Motor neuron (in vitro differentiated cells): ENCODE data around the gene DNAJB6. TPM values are rescaled to one million over a fixed set of nuclear protein-coding genes. Genes with fewer than 3 reads are reported as not detected.
A peak's percentile ranks its signal among the peaks of the same experiment; 100 is the strongest.

ENCODE experiments used
- ATAC-seq, 8 experiments: fragments of 200-7000 bp; cut with Tn5 transposase; replicated peaks in 6 of 8; 2 replicates each; pipeline ENCODE4 v1.8.0; 2021; ENCODE audit warnings: mild to moderate bottlenecking in 8 of 8, moderate library complexity in 8 of 8
- H3K27ac ChIP-seq, 2 donors: fragments of 250-450 bp; sonication (Bioruptor Pico); 2 replicates each; pipeline ENCODE4 v1.9.0; 2021; ENCODE audit warnings: antibody characterized with exemption in 2 of 2, mild to moderate bottlenecking in 2 of 2, moderate library complexity in 1 of 2
- H3K4me1 ChIP-seq, 2 donors: fragments of 250-450 bp; sonication (Bioruptor Pico); replicated peaks in 1 of 2; 2 replicates each; pipeline ENCODE4 v1.6.1; 2021; ENCODE audit warnings: antibody characterized with exemption in 2 of 2, mild to moderate bottlenecking in 2 of 2, moderate library complexity in 1 of 2
- H3K4me3 ChIP-seq, 5 donors: fragments of 250-450 bp; sonication (Bioruptor Pico); 2 replicates each; pipeline ENCODE4 v1.9.0; 2021; ENCODE audit warnings: antibody characterized with exemption in 5 of 5, mild to moderate bottlenecking in 5 of 5, moderate library complexity in 4 of 5
- WGBS, 10 experiments: fragments of 450-650 bp; shearing (Covaris generic); methylation state at CpG; one replicate each; pipeline ENCODE4 v1.0.0; 2022; 5-methylcytosine and 5-hydroxymethylcytosine counted together
- in situ Hi-C, 9 experiments: fragments of 400-800 bp; cut with MboI; loops; one replicate each; pipeline ENCODE4 v1.15.0; 2021; ENCODE audit warnings: low sequenced_read_pairs in 9 of 9, low pct_unique_long_range_greater_than_20kb in 2 of 9; ENCODE audit not compliant: unreplicated experiment in 9 of 9
- total RNA-seq, 8 experiments: library from RNA; unstranded; fragments of 300-600 nt; gene quantifications; 2 replicates each; pipeline versions ENCODE4 v1.2.3 to v1.2.4, GENCODE V29; 2022

Gene DNAJB6
- 100 to 1,000 TPM in 5 of 8 experiments, 10 to 100 TPM in 3; 74.7 to 138 (median 109) TPM for total RNA-seq

- Histone ChIP-seq H3K27ac (peak within 1 kb of the TSS; percentile 95 to 96), H3K4me1 (peaks cover 13 to 23% of the 10 kb centered on the region in 2 donors), H3K4me3 (peak within 1 kb of the TSS; percentile 59 to 96 (median 92))
- 0 to 8% (median 0%) methylated on average over 1 to 32 of the region's 114 CpGs; no CpG with 5 or more reads in 5 of the 10 experiments for WGBS, 10 experiments
- in situ Hi-C loops: no loop called here
- ATAC-seq: peak; percentile 72 to 87 (median 80)
These were observed at the start of gene DNAJB6 for GRCh38 chr7:157336383-157337315. TSS of gene DNAJB6 (plus strand) at chr7:157337004. CDS start at chr7:157358573, 21,569 bp downstream.

- in situ Hi-C loops: no loop called here
These were observed 45.3 kb upstream of the DNAJB6 start for GRCh38 chr7:157291404-157292080.

DNA sequence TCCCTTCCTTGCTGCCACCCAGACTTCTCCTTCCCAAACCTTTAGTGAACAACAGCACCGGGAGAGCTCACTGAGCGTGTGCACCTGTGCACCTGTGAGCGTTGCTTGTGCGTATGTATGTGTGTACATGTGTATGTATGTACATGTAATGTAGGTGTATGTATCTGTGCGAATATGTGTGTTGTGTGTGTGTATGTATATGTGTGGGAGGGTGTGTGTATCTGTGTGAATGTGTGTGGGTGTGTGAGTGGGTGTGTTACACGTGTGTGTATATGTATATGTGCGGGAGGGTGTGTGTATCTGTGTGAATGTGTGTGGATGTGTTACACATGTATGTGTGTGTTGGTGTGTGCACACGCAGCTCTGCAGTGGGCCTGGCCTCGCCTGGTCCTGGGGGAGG lies 44.5 kb upstream of the DNAJB6 start:
- WGBS, 10 experiments: 67 to 100% (median 88%) methylated on average over 1 to 4 of the region's 9 CpGs; no CpG with 5 or more reads in 3 of the 10 experiments
- Histone ChIP-seq H3K4me3 (no peak overlapping the region), H3K4me1 (no peaks in the 10 kb centered on the region), H3K27ac (no peak overlapping the region)
- in situ Hi-C loops: no loop called here
- ATAC-seq: no peak

More at GRCh38 chr7:157291404-157292080, 45.3 kb upstream of the DNAJB6 start:
- WGBS, 10 experiments: 80% methylated on average over 2 of the region's 29 CpGs; no CpG with 5 or more reads in 9 of the 10 experiments
- ATAC-seq: no peak
- Histone ChIP-seq H3K4me3 (no peak overlapping the region), H3K27ac (no peak overlapping the region), H3K4me1 (no peaks in the 10 kb centered on the region)

- Histone ChIP-seq H3K27ac (no peak overlapping the region), H3K4me1 (no peaks in the 10 kb centered on the region), H3K4me3 (no peak overlapping the region)
- in situ Hi-C loops: no loop called here
- WGBS, 10 experiments: 0 to 90% (median 40%) methylated on average over 1 to 6 of the region's 32 CpGs; no CpG with 5 or more reads in 3 of the 10 experiments
- ATAC-seq: peak in 3 of 8 experiments; percentile 11 to 71 (median 61)
These were observed 43.9 kb upstream of the DNAJB6 start for GRCh38 chr7:157292770-157293412.

DNA sequence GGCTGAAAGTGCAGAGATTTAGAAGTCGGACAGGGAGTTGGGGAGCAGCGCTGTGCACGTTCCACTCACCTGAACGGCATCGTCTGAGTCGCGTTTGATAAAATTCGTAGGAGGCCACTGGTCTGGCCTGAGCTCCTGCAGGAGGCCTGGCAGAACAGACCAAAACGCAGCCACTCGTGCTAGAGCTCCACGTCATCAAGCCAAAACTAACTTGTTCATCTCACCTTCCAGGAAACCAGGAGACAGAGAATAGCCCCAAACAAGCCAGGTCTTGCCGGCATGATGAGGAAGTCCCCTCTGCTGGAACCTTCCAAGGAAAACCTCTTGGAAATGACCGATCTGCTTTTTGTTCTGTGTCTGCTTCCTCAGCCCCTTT lies 43.4 kb upstream of the DNAJB6 start:
- 73 to 100% (median 84%) methylated on average over 1 to 12 of the region's 13 CpGs; no CpG with 5 or more reads in 3 of the 10 experiments for WGBS, 10 experiments
- no peak overlapping the region for H3K4me3 ChIP-seq
- no peak for ATAC-seq
- H3K27ac ChIP-seq: no peak overlapping the region
- in situ Hi-C loops: no loop called here
- no peaks in the 10 kb centered on the region for H3K4me1 ChIP-seq

GRCh38 chr7:157294773-157295172 lies 42.0 kb upstream of the DNAJB6 start:
- 67 to 96% (median 82%) methylated on average over 3 to 10 of the region's 12 CpGs; no CpG with 5 or more reads in 3 of the 10 experiments for WGBS, 10 experiments

DNA sequence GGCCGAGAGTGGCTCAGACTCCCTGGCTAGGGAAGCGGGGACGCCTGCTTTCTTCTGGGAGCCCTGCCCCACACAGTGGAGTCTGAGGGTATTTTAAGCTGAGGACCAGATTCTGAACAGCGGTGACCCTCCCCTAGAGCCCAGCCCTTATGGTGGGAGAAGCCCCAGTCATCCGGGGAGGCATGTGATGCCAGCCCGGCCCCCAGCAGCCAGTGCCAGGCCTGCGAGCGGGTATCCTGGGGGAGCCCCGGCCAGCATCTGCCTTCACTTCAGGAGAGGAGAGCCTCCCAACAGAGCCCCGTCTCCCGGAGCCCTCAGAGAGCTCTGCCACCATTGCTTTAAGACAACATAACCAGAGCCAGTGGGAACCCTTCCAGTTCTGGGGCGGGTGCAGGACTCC lies 41.5 kb upstream of the DNAJB6 start:
- WGBS, 10 experiments: 67 to 80% methylated on average over 1 to 2 of the region's 12 CpGs; no CpG with 5 or more reads in 8 of the 10 experiments
- in situ Hi-C loops: no loop called here
- no peaks in the 10 kb centered on the region for H3K4me1 ChIP-seq
- no peak overlapping the region for H3K4me3 ChIP-seq
- no peak for ATAC-seq
- no peak overlapping the region for H3K27ac ChIP-seq

More at GRCh38 chr7:157294773-157295172, 42.0 kb upstream of the DNAJB6 start:
- ATAC-seq: no peak
- Histone ChIP-seq H3K4me3 (no peak overlapping the region), H3K27ac (no peak overlapping the region), H3K4me1 (no peaks in the 10 kb centered on the region)
- in situ Hi-C loops: no loop called here

DNA sequence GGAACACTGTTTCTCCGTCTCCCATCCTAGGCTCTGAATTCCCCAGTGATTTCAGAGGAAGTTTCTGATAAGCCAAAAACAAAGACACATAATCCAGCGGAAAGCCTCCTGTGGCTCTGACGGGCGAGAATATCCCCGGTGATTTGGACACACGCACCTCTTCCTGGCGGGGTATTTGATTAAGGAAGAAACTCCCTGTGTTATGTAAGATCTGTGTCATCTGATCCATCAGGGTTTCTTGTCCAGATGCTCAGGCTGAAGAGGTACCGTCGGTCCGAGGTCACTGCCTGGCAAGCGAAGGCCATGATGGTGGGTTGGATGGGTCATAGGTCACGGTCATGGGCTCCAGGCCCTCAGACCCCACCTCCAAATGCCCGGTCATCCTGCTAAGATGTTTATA lies 39.6 kb upstream of the DNAJB6 start:
- 43 to 87% (median 74%) methylated on average over 1 to 9 of the region's 13 CpGs; no CpG with 5 or more reads in 2 of the 10 experiments for WGBS, 10 experiments
- no peaks in the 10 kb centered on the region for H3K4me1 ChIP-seq
- ATAC-seq: no peak
- no peak overlapping the region for H3K27ac ChIP-seq
- no peak overlapping the region for H3K4me3 ChIP-seq
- in situ Hi-C loops: no loop called here

DNA sequence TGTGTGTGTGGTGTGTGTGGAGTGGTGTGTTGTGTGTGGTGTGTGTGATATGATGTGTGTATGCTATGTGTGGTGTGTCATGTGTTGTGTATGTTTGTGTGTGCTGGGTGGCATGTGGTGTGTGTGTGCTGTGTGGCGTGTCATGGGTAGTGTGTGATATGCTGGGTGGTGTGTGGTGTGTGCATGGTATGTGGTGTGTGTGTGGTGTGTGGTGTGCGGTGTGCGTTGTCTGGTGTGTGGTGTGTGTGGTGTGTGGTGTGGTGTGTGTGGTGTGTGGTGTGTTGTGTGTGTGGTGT lies 37.5 kb upstream of the DNAJB6 start:
- in situ Hi-C loops: no loop called here
- no peaks in the 10 kb centered on the region for H3K4me1 ChIP-seq
- H3K27ac ChIP-seq: no peak overlapping the region
- no peak overlapping the region for H3K4me3 ChIP-seq
- WGBS, 10 experiments: 80 to 100% (median 89%) methylated on average over 1 to 3 of the region's 3 CpGs; no CpG with 5 or more reads in 4 of the 10 experiments
- no peak for ATAC-seq

GRCh38 chr7:157299613-157300368 lies 37.0 kb upstream of the DNAJB6 start:
- in situ Hi-C loops: no loop called here
- H3K4me1 ChIP-seq: no peaks in the 10 kb centered on the region
- WGBS, 10 experiments: 70 to 85% methylated on average over 2 to 4 of the region's 37 CpGs; no CpG with 5 or more reads in 8 of the 10 experiments
- no peak overlapping the region for H3K4me3 ChIP-seq
- peak in 2 of 8 experiments; percentile 32 to 72 for ATAC-seq
- H3K27ac ChIP-seq: no peak overlapping the region

DNA sequence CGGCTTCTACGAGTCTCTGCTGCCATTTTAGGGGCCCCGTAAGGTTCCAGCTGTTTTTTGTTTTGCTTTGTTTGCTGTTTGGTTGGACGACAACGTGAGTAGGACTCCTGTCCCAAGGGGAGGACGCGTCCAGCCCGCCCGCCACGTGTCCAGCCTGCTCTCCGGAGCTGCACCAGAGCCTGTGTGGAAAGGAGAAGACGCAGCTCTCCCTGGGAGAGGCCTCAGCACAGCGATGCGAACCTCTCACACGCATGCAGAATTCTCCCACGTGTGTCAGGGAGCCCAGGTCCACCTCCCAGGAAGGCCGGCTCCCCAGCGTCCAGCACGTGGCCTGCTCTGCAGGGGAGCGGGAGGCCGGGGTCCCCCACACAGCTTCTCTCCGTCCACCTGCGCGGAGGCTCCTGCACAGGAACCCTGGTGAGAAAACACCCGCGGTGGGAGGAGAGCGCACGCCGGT lies 36.4 kb upstream of the DNAJB6 start:
- ATAC-seq: peak in 3 of 8 experiments; percentile 21 to 35 (median 28)
- H3K4me3 ChIP-seq: no peak overlapping the region
- in situ Hi-C loops: no loop called here
- WGBS, 10 experiments: 50 to 85% (median 76%) methylated on average over 2 to 9 of the region's 29 CpGs; no CpG with 5 or more reads in 6 of the 10 experiments
- H3K4me1 ChIP-seq: no peaks in the 10 kb centered on the region
- H3K27ac ChIP-seq: no peak overlapping the region

GRCh38 chr7:157301610-157302120 lies 35.1 kb upstream of the DNAJB6 start:
- no peak for ATAC-seq
- WGBS, 10 experiments: 70 to 100% (median 85%) methylated on average over 2 to 5 of the region's 10 CpGs; no CpG with 5 or more reads in 2 of the 10 experiments
- Histone ChIP-seq H3K4me3 (no peak overlapping the region), H3K27ac (no peak overlapping the region), H3K4me1 (no peaks in the 10 kb centered on the region)
- in situ Hi-C loops: no loop called here
